ENCODE results near the gene CAPN5.
A peak's percentile ranks its signal among the peaks of the same experiment; 100 is the strongest.

Gene CAPN5

DNA sequence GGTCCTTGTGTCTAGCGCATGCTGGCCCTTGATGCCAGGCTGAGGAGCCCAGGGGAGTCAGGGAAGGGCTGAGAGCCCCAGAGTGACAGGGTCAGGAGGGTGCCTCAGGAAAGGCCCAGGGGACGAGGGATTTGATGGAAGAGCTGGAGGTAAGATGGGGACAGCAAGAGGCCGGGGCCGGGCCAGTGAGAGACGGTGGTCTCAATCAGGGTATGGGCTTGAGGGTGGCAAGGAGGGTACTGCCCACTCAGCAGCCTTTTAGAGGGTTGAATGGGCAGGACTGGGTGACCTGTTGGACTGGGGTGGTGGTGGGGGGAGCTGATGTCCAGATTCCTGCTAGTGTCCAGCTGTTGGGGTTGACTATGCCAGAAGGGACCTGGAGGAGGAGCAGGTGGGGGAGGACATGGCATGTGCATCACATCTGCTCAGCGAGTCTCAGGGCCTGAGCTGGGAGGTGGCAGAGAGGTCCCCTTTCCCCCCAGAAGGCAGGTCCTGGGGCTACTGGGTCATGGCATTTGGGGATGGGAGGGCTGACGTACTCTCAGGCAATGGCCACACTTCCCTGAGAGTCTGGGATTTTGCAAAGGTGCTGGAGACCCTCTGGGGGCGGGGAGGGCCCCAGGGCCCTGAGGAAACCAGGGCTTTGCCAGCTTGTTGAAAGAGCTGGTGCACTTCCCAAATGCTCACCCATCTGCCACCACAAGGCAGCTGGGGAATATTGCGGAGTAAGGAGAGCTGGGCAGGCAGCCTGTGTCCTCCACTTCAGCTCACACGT is 79.7 kb downstream of the CAPN5 start:
- no peak for DNase-seq (ENCODE audit: extremely low read depth in 1 of 2, low read depth in 1 of 2)

DNA sequence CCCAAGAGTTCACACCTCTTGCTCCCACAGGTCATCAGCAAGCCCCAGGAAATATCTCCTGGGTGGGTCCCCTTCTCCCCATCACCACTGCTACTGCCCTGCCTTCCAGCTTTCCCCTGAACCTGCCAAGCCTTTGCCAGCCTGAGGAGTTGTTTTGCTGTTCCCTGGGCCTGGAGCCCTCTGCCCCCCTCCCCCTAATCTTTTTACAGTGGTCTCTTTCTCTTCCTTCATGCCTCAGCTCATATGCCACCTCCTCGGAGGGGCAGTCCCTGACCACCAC is 80.2 kb downstream of the CAPN5 start:
- DNase-seq (ENCODE audit: extremely low read depth in 1 of 2, low read depth in 1 of 2) = no peak

DNA sequence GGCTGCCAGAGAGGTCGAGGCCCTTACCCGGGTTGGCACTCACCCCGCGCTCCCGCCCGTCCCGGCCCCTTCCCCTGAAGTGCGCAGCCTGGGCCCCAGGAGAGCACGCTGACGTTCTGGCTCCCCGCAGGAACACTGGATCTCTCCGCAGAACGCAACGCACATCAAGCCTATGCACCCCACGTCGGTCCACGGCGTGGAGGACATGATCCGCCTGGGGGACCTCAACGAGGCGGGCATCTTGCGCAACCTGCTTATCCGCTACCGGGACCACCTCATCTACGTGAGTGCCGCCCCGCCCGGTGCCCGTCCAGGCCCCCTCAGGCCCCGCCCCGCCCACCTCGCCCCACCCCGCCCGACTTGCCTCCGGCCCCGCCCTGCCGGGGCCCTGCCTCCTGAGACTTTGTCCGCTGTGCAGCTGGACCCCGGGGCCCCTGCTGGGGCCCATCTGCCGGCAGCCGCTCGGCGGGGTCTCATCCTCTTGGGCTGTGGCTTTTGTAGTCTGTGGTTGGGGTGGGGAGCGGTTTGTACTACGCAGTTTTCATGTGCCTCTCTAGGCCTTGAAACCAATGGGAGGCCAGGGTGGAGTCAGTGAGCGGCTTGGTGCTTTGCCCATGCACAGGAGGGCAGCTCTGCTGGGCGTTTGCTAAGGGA is 81.0 kb downstream of the CAPN5 start:
- DNase-seq (ENCODE audit: extremely low read depth in 1 of 2, low read depth in 1 of 2) = peak in 1 of 2 donors; percentile 20

DNA sequence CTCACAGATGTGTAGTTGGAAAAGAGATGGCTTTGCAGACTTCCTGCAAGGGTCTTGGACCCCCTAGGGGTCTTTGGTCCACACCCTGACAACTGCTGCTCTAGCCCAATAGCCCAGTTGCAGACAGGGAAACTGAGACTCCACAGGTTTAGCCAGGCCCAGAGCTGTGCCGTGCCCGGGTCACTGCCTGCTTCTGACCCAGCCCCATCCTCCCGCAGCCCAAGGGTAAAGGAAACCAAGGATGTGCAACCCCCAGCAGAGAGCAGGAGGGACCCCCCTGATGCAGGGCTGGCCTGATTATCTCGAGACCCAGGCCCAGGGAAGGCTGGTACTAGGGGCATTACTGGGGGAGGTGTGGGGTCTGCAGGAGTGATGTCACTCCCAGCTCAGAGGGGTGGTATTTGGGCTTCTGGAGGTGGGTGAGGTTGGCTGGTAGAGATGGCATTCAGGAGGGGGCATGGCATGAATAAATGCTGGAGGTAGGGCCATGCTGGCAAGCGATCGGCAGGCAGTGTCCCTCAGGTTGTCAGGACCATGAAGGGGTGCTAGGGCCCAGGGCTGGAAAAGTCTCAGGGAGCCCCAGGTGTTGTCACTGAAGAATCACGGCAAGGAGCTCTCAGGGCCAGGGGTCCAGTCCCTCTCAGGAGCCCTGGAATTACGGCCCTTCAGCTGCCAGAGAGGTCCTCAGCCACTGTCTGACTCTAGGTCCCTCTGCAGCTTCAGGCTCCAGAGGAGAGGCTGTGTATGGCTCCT is 82.4 kb downstream of the CAPN5 start:
- no peak for DNase-seq (ENCODE audit: extremely low read depth in 1 of 2, low read depth in 1 of 2)

DNA sequence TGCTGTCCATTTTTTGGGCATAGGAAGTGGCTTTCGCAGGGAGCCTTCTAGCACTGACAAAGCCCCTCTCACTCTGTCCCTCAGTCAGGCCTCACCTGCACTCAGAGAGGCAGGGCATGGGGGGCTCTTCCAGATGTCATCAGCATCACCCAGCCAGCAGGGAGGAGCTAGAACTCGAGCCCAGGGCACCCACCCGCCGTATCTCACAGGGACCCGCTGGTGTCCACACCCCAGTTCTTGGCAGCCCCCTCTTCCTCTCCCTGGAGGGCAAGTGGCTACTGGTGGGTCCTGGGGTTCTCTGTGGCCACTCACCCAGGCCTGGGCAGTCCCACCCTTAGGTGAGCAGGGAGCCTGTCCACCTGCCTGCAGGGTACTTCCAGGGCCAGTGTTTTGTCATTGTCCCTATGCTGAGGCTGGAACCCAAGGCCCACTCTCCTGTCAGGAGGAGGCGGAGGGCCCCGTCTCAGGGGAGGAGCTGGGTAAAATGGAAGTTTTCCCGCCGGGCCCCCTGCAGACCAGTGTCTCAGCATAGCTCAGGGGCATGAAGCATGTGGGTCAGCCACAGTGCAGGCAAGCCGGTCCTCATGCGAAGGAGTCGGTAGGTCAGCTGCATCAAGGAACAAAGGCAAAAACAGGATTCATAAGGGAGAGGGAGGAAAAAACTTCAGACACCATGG is 83.1 kb downstream of the CAPN5 start:
- DNase-seq (ENCODE audit: extremely low read depth in 1 of 2, low read depth in 1 of 2) = no peak

DNA sequence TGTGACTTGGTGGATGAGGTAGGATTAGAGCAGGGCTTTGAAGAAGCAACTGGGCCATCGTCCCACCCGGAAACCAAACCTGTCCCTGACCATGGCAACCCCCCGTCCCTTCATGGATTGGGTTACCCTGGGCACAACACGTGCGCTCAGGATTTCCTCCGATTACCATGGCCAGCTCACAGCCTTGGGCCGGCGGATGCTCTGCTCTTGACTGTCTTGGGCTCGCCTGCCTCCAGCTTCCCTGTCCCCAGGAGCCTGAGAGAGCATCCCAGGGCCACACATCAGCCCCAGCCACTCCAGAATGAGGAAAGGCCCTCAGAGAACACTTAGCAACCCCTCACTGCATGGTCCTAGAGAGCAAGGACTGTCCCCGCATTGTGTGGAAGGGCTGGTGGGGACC is 84.1 kb downstream of the CAPN5 start:
- no peak for DNase-seq (ENCODE audit: extremely low read depth in 1 of 2, low read depth in 1 of 2)

DNA sequence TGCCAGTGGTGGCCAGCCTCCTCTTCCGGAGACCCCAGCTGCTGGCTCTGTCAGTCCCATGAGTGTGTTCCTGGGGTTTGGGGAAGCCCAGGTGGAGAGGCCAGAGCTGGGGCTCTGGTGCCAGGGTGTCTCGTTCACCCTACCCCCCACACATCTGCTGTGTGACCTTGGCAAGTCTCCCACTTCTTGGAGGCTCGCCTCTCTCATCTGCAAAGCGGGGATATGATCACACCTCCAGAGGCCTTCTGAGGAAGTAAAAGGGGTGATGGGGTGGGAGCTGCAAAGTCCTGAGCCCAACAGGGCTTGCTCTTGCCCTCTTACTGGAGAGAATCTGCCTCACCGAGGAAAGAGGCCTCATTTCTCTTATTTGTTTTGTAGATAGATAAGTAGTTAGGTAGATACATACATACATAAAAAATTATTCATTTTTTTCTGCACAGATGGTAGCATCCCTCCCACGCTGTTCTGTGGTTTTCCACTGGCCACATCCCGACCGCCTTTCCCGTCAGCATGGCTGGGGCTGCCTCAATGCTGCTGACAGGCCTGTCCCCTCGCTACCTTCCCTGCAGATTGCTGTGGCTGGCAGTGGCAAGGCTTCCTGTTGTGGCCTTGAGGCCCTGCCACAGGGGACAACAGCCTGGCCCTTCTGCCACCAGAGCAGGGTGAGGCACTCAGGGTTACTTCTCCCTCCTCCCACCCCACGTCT is 85.2 kb downstream of the CAPN5 start:
- peak; percentile 64 to 66 for DNase-seq (ENCODE audit: extremely low read depth in 1 of 2, low read depth in 1 of 2)

DNA sequence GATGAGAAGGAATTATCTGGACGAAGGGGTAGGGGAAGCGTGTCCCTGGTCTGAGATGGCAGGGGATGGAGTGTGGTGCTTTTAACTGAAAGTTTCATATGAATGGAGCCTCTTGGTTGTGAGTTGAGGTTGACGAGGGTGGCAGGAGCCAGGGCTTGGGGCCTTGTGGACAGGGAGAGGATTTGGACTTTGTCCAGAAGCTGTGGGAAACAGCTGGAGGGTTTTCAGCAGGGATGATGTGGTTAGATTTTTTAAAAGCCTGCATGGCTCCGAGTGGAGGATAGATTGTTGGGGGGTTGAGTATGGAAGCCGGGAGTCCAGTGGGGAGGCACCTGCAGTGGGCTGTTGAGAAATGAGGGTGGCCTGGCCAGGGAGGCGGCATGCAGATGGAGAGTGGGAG is 86.1 kb downstream of the CAPN5 start:
- DNase-seq (ENCODE audit: extremely low read depth in 1 of 2, low read depth in 1 of 2) = no peak

DNA sequence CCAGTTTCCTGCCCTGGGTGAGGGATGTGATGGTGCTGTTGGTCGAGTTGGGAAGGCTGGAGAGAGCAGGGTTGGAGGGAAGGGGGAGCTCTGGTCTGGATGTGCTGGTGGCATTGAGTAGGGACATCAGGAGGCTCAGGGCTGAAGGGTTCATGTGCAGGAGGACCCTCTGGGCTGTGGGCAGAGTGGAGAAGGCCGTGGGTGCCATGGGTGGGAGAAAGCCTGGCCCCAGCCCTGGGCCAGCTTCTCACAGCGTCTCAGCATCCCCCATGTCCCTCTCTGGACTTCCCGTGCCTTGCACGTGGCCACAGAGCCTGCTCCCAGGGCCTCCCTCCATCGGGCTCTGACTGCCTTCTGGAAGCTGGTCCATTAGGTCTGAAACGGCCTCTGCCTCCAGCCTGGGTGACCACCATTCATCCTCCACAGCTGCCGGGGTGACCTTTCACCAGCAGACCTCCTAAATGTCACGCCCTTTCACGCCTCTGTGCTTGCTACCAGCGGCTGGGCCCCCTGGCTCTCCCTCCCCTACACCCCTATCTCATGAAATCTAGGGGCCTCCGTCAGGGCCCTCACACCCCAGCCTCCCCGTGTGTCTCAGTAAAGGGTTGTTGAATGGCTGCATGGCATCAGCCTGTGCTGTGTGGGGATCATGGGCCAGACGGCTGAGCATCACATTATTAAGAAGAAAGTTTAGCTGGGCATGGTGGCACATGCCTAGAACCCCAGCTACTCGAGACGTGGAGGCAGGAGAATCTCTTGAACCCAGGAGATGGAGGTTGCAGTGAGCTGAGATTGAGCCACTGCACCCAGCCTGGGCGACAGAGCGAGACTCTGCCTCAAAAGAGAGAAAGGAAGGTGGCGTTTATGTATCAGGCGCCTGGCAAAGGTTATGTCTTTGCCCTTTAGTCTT is 86.8 kb downstream of the CAPN5 start:
- no peak for DNase-seq (ENCODE audit: extremely low read depth in 1 of 2, low read depth in 1 of 2)

DNA sequence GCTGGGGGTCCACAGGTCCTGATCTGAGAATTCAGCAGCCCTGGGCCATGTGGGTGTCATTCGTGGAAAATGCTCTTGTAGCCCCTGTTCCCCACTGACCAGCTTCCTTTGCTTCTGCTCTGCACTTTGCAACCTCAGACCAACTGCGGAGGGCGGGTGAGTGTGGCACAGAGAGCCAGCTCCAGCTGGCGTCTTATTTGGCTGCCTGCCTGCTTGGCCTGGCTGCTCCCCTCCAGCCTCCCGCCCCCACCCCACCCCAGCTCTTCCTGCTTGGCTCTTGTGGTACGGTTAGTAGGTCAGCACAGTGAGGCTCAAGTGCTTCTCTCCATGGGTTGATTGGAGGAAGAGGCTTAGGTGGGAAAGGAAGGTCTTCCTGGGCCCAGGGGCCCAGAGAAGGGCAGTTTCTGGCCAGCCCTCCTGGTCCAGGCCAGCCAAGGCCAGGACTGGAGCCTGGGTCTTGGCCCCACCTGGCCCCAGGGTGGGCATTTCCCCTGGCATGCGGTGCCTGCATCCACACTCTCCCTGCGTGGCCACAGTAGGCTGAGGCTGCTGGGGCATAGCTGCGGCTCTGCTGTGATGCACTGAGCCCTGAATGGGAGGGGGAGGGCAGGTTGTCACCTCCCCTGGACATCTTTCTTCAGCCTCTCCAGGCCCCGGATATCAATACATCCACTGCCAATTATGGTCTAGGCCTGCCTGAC is 87.8 kb downstream of the CAPN5 start:
- no peak for DNase-seq (ENCODE audit: extremely low read depth in 1 of 2, low read depth in 1 of 2)

DNA sequence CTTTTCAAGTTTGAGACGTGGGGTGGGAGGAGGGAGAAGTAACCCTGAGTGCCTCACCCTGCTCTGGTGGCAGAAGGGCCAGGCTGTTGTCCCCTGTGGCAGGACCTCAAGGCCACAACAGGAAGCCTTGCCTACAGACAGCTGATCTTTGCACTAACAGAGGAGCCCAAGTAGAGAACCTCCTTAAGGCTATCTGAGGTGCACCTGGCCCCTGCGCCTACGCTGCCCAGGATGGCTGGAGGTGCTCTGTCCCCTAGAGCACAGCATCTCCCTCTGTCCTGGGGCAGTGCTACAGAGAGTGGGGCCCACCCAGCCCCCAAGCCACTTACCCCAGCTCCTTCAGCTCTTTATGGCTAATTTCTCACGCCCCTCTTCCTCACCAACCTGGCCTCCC is 88.3 kb downstream of the CAPN5 start:
- DNase-seq (ENCODE audit: extremely low read depth in 1 of 2, low read depth in 1 of 2) = no peak

DNA sequence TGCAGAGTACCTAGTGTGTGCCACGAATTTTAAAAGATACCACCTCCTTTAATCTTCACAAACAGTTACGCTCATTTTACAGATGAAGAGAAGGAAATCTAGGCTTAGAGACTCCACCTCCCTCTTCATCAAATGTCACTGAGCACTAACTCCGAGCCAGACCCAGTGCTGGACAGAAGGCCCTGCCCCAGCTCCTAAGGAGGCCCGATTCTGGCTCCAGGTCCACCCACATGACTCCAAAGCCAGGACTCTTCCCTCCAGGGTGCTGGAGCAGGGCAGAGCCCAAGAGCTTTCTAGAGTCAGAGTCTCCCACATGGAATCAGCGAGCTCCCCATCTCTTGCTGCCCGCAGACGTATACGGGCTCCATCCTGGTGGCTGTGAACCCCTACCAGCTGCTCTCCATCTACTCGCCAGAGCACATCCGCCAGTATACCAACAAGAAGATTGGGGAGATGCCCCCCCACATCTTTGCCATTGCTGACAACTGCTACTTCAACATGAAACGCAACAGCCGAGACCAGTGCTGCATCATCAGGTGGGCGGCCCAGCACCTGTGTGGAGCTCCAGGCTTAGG is 88.9 kb downstream of the CAPN5 start:
- DNase-seq (ENCODE audit: extremely low read depth in 1 of 2, low read depth in 1 of 2) = no peak

DNA sequence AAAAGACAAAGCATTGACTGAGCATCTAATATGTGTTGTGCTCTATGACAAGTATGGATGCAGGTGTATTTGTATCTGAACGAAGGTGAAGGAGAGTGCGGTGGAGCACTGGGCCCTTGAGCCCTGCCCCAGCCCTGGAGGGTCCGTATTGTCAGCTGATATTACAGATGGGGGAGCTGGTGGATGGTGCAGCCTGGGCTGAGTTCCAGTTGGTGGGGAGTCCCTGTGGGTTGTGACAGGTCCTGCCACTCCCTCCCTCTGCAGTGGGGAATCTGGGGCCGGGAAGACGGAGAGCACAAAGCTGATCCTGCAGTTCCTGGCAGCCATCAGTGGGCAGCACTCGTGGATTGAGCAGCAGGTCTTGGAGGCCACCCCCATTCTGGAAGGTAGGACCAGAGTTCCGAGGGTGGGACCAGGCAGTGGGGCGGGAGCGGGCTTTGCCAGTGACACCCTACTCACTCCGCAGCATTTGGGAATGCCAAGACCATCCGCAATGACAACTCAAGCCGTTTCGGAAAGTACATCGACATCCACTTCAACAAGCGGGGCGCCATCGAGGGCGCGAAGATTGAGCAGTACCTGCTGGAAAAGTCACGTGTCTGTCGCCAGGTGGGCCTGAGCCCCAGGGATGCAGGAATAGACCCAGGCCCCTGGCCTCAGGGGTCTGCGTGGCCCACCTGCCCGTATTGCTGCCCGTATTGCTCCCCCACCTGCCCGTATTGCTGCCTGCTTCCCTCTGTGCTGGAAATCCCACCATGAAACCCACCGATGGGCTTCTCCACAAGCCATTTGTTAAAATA is 89.8 kb downstream of the CAPN5 start:
- no peak for DNase-seq (ENCODE audit: extremely low read depth in 1 of 2, low read depth in 1 of 2)

DNA sequence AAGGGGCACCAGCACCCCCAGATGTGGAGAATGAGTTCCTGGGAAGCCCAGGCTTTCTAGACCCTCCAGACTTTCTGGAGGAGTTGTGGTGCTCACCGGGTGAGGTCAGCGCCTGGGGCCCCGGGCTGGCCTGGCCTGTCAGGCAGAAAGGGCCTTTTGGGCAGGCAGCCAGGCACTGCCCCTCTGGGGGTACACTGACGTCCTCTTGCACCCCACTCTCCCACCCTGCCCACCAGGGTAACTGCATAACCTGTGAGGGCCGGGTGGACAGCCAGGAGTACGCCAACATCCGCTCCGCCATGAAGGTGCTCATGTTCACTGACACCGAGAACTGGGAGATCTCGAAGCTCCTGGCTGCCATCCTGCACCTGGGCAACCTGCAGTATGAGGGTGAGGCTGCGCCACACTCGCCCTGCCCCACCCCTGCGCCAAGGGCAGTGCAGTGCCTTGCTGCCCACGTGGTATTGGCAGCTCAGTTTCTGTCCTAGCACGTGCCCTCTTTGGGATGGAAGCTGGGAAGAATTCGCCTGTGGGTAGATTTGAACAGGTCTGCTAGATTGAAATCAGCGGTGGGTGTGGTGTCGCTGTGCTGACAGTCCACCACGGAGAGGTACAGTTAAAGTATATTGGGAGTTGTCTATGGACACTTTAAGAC is 91.4 kb downstream of the CAPN5 start:
- no peak for DNase-seq (ENCODE audit: extremely low read depth in 1 of 2, low read depth in 1 of 2)

DNA sequence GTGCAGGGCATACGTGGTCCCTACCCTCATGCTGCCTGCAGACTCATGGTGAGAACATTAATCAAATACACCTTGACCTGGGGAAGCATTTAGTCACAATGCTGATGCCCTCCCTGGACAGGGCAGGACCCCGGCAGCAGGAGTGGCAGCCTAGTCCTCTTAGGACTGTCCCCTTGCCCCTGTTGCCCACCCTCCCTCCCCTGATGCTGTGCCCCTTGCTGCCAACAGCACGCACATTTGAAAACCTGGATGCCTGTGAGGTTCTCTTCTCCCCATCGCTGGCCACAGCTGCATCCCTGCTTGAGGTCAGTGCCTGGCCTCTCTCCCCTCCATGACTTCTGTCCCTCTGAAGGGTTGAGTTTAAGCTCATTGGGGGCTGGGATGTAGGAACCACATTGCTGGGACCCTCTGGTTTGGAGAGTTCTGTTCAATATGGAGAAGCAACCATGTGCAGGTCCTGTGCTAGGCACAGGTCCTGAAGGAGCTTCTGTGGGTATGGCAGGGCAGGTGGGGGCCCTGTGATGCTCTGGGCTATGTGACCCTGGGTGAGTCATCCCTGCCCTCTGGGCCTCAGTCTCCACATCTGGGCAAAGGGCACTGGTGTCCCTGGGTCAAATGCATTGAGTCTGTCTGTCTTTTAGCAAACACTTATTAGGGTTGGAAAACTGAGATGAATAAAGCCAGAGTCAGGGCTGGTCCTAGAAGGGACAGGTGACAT is 92.6 kb downstream of the CAPN5 start:
- no peak for DNase-seq (ENCODE audit: extremely low read depth in 1 of 2, low read depth in 1 of 2)

DNA sequence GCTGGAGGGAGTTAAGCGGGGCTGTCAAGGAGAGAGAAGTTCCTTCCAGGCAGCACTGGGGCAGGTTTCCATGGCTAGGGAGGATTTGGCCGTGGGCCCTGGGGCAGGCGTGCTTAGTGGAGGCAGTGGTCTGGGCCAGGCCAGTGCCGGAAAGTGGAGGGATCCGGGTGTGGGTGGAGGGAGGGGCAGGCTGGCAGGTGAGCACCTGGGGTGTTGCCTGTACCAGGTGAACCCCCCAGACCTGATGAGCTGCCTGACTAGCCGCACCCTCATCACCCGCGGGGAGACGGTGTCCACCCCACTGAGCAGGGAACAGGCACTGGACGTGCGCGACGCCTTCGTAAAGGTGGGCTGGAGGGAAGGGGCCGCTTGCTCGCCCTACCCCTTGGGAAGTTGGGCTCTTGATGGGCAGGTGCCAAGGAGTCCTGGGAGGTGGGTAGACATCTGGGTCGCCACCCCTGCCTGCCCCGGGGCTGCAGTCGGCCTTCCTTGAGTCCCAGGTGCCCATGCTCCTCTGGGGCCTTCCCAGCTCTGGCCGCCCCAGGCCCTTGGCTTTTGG is 93.2 kb downstream of the CAPN5 start:
- DNase-seq (ENCODE audit: extremely low read depth in 1 of 2, low read depth in 1 of 2) = no peak

DNA sequence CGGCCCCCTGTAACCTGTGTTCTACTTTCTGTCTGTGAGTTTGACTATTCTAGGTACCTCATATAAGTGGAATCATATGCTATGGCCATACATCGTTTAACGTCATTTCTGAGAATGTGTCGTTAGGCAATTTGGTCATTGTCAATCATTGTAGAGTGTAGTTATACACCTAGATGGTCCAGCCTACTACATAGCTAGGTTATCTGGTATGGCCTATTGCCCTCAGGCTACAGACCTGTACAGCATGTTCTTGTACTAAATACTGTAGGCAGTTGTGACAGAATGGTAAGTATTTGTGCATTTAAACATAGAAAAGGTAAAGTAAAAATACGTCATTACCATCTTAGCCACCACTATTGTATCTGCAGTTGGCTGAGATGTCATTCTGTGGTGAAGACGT is 96.5 kb downstream of the CAPN5 start:
- DNase-seq (ENCODE audit: extremely low read depth in 1 of 2, low read depth in 1 of 2) = no peak

Data from stimulated activated CD8-positive, alpha-beta memory T cell treated with anti-CD3 and anti-CD28 coated beads, Interleukin-7, amount 100 ng/mL, for 48 hours (primary cell).